SU-DHL-6 (cell line): ENCODE data around the gene CHST1.

Experiments
- H2AFZ ChIP-seq: fragments of 200-600 bp; sonication (generic); 2 replicates; pipeline ENCODE4 v1.6.1; 2014; ENCODE audit warnings: low read depth, mild to moderate bottlenecking, moderate library complexity, mixed read lengths, antibody characterized with exemption, low read length; ENCODE audit not compliant: severe bottlenecking
- H3F3A ChIP-seq: fragments of 200-600 bp; shearing (Covaris generic); 2 replicates; pipeline ENCODE4 v1.6.0; 2016; ENCODE audit warnings: antibody characterized with exemption, mild to moderate bottlenecking; ENCODE audit not compliant: insufficient read depth
- H3K27ac ChIP-seq: fragments of 200-600 bp; sonication (generic); 2 replicates; pipeline ENCODE4 v1.5.1; 2016; ENCODE audit warnings: low read depth, mild to moderate bottlenecking, low read length, moderate library complexity, mixed read lengths
- H3K27me3 ChIP-seq: fragments of 200-600 bp; sonication (generic), shearing (Covaris generic); 2 replicates; pipeline ENCODE4 v1.6.0; 2014; ENCODE audit warnings: mild to moderate bottlenecking, low read length
- H3K36me3 ChIP-seq: fragments of 200-600 bp; sonication (generic); 2 replicates; pipeline ENCODE4 v1.6.1; 2014; ENCODE audit warnings: mild to moderate bottlenecking, low read length, mixed read lengths
- H3K4me2 ChIP-seq: fragments of 300-600, 200-600 bp; shearing (Covaris generic), sonication (generic); 2 replicates; pipeline ENCODE4 v1.6.0; 2014; ENCODE audit warnings: low read length, low read depth, mild to moderate bottlenecking; ENCODE audit not compliant: poor library complexity, severe bottlenecking
- H3K4me3 ChIP-seq: fragments of 200-600 bp; sonication (generic); 2 replicates; pipeline ENCODE4 v1.5.1; 2014; ENCODE audit warnings: antibody characterized with exemption, low read length, mild to moderate bottlenecking, mixed read lengths; ENCODE audit not compliant: insufficient read depth, poor library complexity, severe bottlenecking
- H3K79me2 ChIP-seq: fragments of 200-600 bp; sonication (generic); 2 replicates; pipeline ENCODE4 v1.6.1; 2014; ENCODE audit warnings: mild to moderate bottlenecking, low read length, moderate library complexity; ENCODE audit not compliant: insufficient read depth
- H3K9ac ChIP-seq: fragments of 200-600 bp; sonication (generic); 2 replicates; pipeline ENCODE4 v1.7.0; 2014; ENCODE audit warnings: mild to moderate bottlenecking, low read length
- H3K9me2 ChIP-seq: fragments of 200-600 bp; sonication (generic); replicated peaks from 2 replicates; pipeline ENCODE4 v1.6.1; 2014; ENCODE audit warnings: low read length; ENCODE audit not compliant: insufficient read depth
- H3K9me3 ChIP-seq: fragments of 200-600 bp; sonication (generic); 2 replicates; pipeline ENCODE4 v1.6.1; 2014; ENCODE audit warnings: low read length, mixed read lengths; ENCODE audit not compliant: insufficient read depth
- H4K20me1 ChIP-seq: fragments of 200-600 bp; sonication (generic); 2 replicates; pipeline ENCODE4 v1.6.1; 2014; ENCODE audit warnings: low read depth, mild to moderate bottlenecking, antibody characterized with exemption, low read length, moderate library complexity, mixed read lengths
- CTCF ChIP-seq: fragments of 200-600 bp; sonication (generic); IDR thresholded peaks from one replicate; pipeline ENCODE4 v1.5.1; 2017; ENCODE audit warnings: antibody characterized with exemption, mild to moderate bottlenecking, low read length, moderate library complexity; ENCODE audit not compliant: insufficient read depth, poor library complexity, severe bottlenecking
- EZH2phosphoT487 ChIP-seq: fragments of 200-600 bp; sonication (generic), shearing (Covaris generic); conservative IDR thresholded peaks from 2 replicates; pipeline ENCODE4 v1.6.1; 2018; ENCODE audit warnings: mild to moderate bottlenecking, antibody characterized with exemption, low read length, moderate library complexity, mixed read lengths

CHST1 gene

DNA sequence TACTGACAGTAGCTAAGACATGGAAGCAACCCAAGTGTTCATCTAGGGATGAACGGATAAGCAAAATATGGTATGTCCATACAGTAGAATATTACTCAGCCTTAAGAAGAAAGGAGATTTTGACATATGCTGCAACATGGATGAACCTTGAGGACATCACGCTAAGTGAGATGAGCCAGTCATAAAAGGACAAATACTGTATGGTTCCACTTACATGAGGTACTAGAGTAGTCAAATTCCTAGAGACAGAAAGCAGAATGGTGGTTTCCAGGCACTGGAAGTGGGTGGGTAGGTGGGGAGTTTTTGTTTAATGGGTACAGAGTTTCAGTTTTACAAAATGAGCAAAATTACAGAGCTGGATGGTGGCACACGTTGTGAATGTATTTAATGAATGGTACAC is 18.1 kb downstream of the CHST1 start:
- TF ChIP-seq CTCF (no peak), EZH2phosphoT487 (no peak)
- Histone ChIP-seq H3K4me3 (no peak overlapping the region), H3K4me2 (no peak overlapping the region), H3K79me2 (no peaks in the 10 kb centered on the region), H3K27ac (no peak overlapping the region), H4K20me1 (no peaks in the 10 kb centered on the region), H3K9me3 (no peaks in the 10 kb centered on the region), H3F3A (no peaks in the 10 kb centered on the region), H3K36me3 (no peaks in the 10 kb centered on the region), H3K27me3 (no peaks in the 10 kb centered on the region), H3K9me2 (no peaks in the 10 kb centered on the region), H2AFZ (no peak overlapping the region), H3K9ac (no peak overlapping the region)

DNA sequence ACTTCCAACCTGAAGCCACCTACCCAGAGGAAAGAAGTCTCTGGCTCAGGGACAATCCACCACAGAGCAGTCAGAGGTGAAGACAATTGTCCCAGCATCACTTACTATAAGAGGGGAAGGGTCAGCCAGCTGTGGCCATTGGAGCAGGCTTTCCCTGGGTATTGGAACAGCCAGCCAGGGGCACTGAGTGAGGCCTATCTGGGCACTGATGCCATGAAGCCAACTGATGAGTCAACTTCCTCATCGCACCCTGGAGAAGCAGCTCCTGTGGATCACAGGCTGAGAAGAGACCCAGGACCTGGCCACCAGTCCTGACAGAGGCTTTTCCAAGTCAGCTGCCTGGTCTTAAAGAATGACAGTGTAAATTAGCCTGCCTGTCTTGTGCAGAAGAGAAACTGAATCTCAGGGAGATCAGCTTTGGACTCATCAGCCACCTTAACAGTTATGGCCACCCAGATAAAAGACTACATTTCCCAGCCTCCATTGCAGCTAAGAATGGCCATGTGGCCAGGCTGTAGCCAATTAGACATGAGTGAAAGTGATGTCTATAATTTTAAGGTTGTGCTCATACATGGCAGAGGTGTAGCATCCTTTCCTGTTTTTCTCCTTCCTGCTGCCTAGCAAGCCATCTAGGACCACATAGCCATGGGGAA is 19.0 kb downstream of the CHST1 start:
- H4K20me1 ChIP-seq = no peaks in the 10 kb centered on the region
- no peak overlapping the region for H2AFZ ChIP-seq

DNA sequence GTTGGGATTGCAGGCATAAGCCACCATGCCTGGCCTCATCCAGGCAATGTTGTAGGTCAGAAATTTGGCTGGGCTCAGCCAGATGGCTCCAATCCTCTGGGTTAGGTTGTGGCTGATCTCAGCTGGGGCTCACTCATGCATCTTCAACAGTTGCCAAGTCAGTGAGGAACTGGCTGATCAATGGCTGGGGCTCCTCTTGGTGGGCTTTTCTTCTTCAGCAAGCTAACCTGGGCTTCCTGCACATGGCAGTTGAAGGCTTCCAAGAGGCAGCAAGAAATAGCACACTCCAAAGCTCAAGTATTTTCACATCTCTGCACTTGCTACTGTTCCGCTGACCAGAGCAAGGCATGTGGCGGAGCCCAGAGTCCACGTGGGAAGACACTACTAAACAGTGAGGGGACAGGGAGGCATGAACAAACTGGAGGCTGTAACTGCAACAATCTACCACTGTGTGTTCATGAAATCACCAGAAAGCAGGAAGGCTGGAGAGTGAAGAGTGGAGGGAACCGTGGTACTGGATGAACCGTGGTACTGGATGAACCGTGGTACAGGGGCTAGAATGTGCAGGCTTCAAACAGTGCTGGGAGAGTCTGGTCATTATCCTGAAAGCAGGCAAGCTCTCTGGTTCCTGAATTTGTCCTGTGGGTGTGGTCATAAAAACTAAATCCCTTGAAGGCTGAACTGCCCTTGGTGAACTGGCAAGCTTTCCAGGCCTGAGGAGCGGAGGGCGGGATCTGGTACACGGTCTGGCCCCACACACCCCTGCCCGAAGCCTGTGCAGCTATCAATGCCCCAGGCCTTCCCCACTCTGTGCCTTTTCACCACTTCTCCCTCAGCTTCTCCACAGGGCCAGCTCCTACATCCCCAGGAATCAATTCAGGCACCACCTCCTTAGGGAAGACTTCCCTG is 20.2 kb downstream of the CHST1 start:
- H3K27me3 ChIP-seq = no peaks in the 10 kb centered on the region
- TF ChIP-seq CTCF (no peak), EZH2phosphoT487 (no peak)
- H3K9me3 ChIP-seq = no peaks in the 10 kb centered on the region
- no peak overlapping the region for H3K9ac ChIP-seq
- H3F3A ChIP-seq = no peaks in the 10 kb centered on the region
- H3K4me2 ChIP-seq = no peak overlapping the region
- no peak overlapping the region for H3K4me3 ChIP-seq
- no peak overlapping the region for H2AFZ ChIP-seq
- H3K9me2 ChIP-seq = no peaks in the 10 kb centered on the region
- H3K27ac ChIP-seq = no peak overlapping the region
- H3K36me3 ChIP-seq = no peaks in the 10 kb centered on the region
- H4K20me1 ChIP-seq = no peaks in the 10 kb centered on the region
- no peaks in the 10 kb centered on the region for H3K79me2 ChIP-seq

More for the DNA sequence above, 19.0 kb downstream of the CHST1 start:
- no peak overlapping the region for H3K27ac ChIP-seq
- no peaks in the 10 kb centered on the region for H3K9me3 ChIP-seq
- H3K9me2 ChIP-seq = no peaks in the 10 kb centered on the region
- no peak overlapping the region for H3K4me2 ChIP-seq
- TF ChIP-seq EZH2phosphoT487 (no peak), CTCF (no peak)
- H3F3A ChIP-seq = no peaks in the 10 kb centered on the region
- no peaks in the 10 kb centered on the region for H3K27me3 ChIP-seq
- H3K9ac ChIP-seq = no peak overlapping the region
- no peak overlapping the region for H3K4me3 ChIP-seq
- H3K79me2 ChIP-seq = no peaks in the 10 kb centered on the region
- H3K36me3 ChIP-seq = no peaks in the 10 kb centered on the region
